HL-60 (cell line): ENCODE measurements around the gene DMAC2L.

Experiments
- DNase-seq, 2 experiments: peaks; one replicate each; pipeline ENCODE4 v3.0.0-alpha.2; 2010 to 2020; ENCODE audit warnings: low read depth in 1 of 2, low spot score in 1 of 2
- H3K27ac ChIP-seq: fragments of 250-450 bp; sonication (Bioruptor Pico); replicated peaks from 2 replicates; pipeline ENCODE4 v1.5.1; 2020; ENCODE audit warnings: mild to moderate bottlenecking, moderate library complexity
- H3K27me3 ChIP-seq: fragments of 250-450 bp; sonication (Bioruptor Pico); 2 replicates; pipeline ENCODE4 v1.5.1; 2021; ENCODE audit warnings: mild to moderate bottlenecking, moderate library complexity; ENCODE audit not compliant: insufficient read depth, poor library complexity, severe bottlenecking
- H3K4me3 ChIP-seq: replicated peaks from 2 replicates; pipeline ENCODE4 v1.5.1; 2011; ENCODE audit warnings: mild to moderate bottlenecking, control low read depth, low read length; ENCODE audit not compliant: insufficient read depth
- GABPA ChIP-seq: IDR thresholded peaks from 2 replicates; pipeline ENCODE4 v1.6.1; 2012; ENCODE audit warnings: low read depth
- POLR2AphosphoS5 ChIP-seq: IDR thresholded peaks from 2 replicates; pipeline ENCODE4 v1.6.1; 2012; ENCODE audit warnings: low read depth
- SPI1 ChIP-seq: IDR thresholded peaks from 2 replicates; pipeline ENCODE4 v1.6.1; 2012; ENCODE audit warnings: low read depth, mild to moderate bottlenecking, borderline replicate concordance
- TF ChIP-seq, protein P1 (sequence below): IDR thresholded peaks from one replicate; pipeline ENCODE4 v1.5.1; 2011; ENCODE audit warnings: low read length, control low read depth, inconsistent platforms; ENCODE audit not compliant: insufficient read depth
- TF ChIP-seq, protein P2 (sequence below): IDR thresholded peaks from 2 replicates; pipeline ENCODE4 v1.6.1; 2012; ENCODE audit warnings: low read depth; ENCODE audit not compliant: insufficient replicate concordance

The DMAC2L gene

DNA sequence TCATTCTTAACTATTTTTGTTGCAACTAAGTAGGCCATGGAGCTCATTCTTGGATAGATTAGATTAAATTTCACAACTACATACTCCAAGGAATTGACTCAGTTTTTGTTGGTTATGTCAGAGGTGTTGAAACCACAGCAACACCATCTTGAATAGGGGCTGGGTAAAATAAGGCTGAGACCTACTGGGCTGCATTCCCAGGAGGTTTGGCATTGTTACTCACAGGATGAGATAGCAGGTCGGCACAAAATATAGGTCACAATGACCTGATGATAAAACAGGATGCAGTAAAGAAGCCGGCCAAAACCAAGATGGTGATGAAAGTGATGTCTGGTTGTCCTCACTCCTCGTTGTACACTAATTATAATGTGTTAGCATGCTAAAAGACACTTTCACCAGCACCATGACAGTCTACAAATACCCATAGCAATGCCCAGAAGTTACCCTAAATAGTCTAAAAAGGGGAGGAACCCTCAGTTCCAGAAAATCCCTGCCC lies 20.9 kb downstream of the DMAC2L start:
- Histone ChIP-seq H3K4me3 (no peak overlapping the region), H3K27me3 (no peaks in the 10 kb centered on the region), H3K27ac (no peak overlapping the region)
- peak in 1 of 2 experiments; percentile 47 for DNase-seq
- TF ChIP-seq POLR2AphosphoS5 (no peak), SPI1 (no peak), GABPA (no peak)
- TF ChIP-seq, protein P1, sequence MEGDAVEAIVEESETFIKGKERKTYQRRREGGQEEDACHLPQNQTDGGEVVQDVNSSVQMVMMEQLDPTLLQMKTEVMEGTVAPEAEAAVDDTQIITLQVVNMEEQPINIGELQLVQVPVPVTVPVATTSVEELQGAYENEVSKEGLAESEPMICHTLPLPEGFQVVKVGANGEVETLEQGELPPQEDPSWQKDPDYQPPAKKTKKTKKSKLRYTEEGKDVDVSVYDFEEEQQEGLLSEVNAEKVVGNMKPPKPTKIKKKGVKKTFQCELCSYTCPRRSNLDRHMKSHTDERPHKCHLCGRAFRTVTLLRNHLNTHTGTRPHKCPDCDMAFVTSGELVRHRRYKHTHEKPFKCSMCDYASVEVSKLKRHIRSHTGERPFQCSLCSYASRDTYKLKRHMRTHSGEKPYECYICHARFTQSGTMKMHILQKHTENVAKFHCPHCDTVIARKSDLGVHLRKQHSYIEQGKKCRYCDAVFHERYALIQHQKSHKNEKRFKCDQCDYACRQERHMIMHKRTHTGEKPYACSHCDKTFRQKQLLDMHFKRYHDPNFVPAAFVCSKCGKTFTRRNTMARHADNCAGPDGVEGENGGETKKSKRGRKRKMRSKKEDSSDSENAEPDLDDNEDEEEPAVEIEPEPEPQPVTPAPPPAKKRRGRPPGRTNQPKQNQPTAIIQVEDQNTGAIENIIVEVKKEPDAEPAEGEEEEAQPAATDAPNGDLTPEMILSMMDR = no peak
- TF ChIP-seq, protein P2, sequence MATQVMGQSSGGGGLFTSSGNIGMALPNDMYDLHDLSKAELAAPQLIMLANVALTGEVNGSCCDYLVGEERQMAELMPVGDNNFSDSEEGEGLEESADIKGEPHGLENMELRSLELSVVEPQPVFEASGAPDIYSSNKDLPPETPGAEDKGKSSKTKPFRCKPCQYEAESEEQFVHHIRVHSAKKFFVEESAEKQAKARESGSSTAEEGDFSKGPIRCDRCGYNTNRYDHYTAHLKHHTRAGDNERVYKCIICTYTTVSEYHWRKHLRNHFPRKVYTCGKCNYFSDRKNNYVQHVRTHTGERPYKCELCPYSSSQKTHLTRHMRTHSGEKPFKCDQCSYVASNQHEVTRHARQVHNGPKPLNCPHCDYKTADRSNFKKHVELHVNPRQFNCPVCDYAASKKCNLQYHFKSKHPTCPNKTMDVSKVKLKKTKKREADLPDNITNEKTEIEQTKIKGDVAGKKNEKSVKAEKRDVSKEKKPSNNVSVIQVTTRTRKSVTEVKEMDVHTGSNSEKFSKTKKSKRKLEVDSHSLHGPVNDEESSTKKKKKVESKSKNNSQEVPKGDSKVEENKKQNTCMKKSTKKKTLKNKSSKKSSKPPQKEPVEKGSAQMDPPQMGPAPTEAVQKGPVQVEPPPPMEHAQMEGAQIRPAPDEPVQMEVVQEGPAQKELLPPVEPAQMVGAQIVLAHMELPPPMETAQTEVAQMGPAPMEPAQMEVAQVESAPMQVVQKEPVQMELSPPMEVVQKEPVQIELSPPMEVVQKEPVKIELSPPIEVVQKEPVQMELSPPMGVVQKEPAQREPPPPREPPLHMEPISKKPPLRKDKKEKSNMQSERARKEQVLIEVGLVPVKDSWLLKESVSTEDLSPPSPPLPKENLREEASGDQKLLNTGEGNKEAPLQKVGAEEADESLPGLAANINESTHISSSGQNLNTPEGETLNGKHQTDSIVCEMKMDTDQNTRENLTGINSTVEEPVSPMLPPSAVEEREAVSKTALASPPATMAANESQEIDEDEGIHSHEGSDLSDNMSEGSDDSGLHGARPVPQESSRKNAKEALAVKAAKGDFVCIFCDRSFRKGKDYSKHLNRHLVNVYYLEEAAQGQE = no peak

DNA sequence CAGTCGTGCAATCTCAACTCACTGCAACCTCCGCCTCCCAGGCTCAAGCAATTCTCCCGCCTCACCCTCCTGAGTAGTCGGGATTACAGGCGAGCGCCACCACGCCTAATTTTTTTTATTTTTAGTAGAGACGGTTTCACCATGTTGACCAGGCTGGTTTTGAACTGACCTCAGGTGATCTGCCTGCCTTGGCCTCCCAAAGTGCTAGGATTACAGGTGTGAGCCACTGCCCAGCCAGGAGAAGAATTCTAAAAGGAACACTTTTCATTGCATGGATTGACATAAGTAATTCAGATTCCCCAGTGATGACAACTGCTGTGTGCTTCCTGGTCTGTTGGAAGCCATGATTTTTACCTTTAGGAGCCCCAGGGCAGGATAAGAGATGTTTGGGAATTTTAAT lies 22.1 kb downstream of the DMAC2L start:
- TF ChIP-seq, protein P1 = no peak
- TF ChIP-seq SPI1 = no peak
- TF ChIP-seq, protein P2 = no peak
- TF ChIP-seq POLR2AphosphoS5 = no peak
- no peak for TF ChIP-seq GABPA

DNA sequence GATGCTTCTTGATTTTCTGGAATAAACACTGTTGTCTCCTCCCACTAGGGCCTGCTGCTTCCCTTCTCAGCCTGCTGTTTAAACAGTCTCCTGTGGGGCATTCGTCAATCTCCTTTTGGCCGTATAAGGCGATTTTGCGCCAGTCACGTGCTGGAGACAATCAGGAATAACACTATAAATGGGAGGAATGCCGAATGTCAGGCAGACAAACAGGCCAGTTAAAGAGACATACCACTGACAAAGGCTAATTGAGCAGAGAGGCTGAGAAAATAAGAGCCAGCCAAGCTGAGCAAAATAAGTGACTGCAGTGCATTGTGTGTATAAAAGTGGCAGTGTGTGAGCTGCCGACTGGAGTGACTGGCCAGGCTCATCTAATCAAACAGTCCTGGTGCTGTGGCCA lies 23.3 kb downstream of the DMAC2L start:
- Histone ChIP-seq H3K27ac (no peak overlapping the region), H3K4me3 (no peak overlapping the region), H3K27me3 (no peaks in the 10 kb centered on the region)
- TF ChIP-seq POLR2AphosphoS5 (no peak), GABPA (no peak), SPI1 (no peak)
- TF ChIP-seq, protein P1 = no peak
- TF ChIP-seq, protein P2 = no peak
- DNase-seq = no peak

More for the DNA sequence above, 22.1 kb downstream of the DMAC2L start:
- Histone ChIP-seq H3K4me3 (no peak overlapping the region), H3K27ac (no peak overlapping the region), H3K27me3 (no peaks in the 10 kb centered on the region)
- no peak for DNase-seq
